Anterior cingulate cortex (tissue), 58 donors: ENCODE results near the gene RTKN.
"Not testable (repeated sequence)": the region's sequence is repeated elsewhere in the genome, so short reads cannot be mapped to it uniquely, and the experiment has no call there.

Experiments
- DNase-seq, 58 donors: peaks; one replicate each; lab custom pipeline; 2025; lab: John Stamatoyannopoulos, UW

Gene RTKN

GRCh38 chr2:74420443-74421103 is 21.2 kb downstream of the RTKN start:
- not testable (repeated sequence) for DNase-seq

- DNase-seq, result no peak
Measured at GRCh38 chr2:74420006-74420405, 21.7 kb downstream of the RTKN start.

- no peak for DNase-seq
Measured at GRCh38 chr2:74419345-74419744, 22.4 kb downstream of the RTKN start.

- DNase-seq, result no peak
Measured at GRCh38 chr2:74418312-74418711, 23.4 kb downstream of the RTKN start.

- no peak for DNase-seq
Measured at GRCh38 chr2:74417763-74418162, 24.0 kb downstream of the RTKN start.

GRCh38 chr2:74417197-74417596 is 24.5 kb downstream of the RTKN start:
- no peak for DNase-seq

- DNase-seq, result no peak
Measured at GRCh38 chr2:74416778-74417177, 25.0 kb downstream of the RTKN start.

- no peak for DNase-seq
Measured at GRCh38 chr2:74415762-74416395, 25.9 kb downstream of the RTKN start.

GRCh38 chr2:74414881-74415761 is 26.6 kb downstream of the RTKN start:
- peak in 15 of 58 donors; percentile 5 to 59 (median 33) for DNase-seq

GRCh38 chr2:74414441-74414840 is 27.3 kb downstream of the RTKN start:
- no peak for DNase-seq

- no peak for DNase-seq
Measured at GRCh38 chr2:74413001-74413698, 28.6 kb downstream of the RTKN start.

- DNase-seq, result no peak
Measured at GRCh38 chr2:74407682-74408081, 34.1 kb downstream of the RTKN start.

- no peak for DNase-seq
Measured at GRCh38 chr2:74406035-74406434, 35.7 kb downstream of the RTKN start.

- DNase-seq, result no peak
Measured at GRCh38 chr2:74401891-74402290, 39.8 kb downstream of the RTKN start.

- no peak for DNase-seq
Measured at GRCh38 chr2:74399785-74400184, 42.0 kb downstream of the RTKN start.

- DNase-seq, result no peak
Measured at GRCh38 chr2:74396149-74396548, 45.6 kb downstream of the RTKN start.

- DNase-seq, result no peak
Measured at GRCh38 chr2:74393525-74393924, 48.2 kb downstream of the RTKN start.

GRCh38 chr2:74392449-74392743 is 49.3 kb downstream of the RTKN start:
- no peak for DNase-seq

- DNase-seq, result peak; percentile 12 to 96 (median 86)
Measured at GRCh38 chr2:74391580-74392448, 49.9 kb downstream of the RTKN start.

- DNase-seq, result peak in 2 of 58 donors; percentile 21 to 46
Measured at GRCh38 chr2:74391209-74391579, 50.5 kb downstream of the RTKN start.
